ENCODE results near the gene B3GAT1.

DNA sequence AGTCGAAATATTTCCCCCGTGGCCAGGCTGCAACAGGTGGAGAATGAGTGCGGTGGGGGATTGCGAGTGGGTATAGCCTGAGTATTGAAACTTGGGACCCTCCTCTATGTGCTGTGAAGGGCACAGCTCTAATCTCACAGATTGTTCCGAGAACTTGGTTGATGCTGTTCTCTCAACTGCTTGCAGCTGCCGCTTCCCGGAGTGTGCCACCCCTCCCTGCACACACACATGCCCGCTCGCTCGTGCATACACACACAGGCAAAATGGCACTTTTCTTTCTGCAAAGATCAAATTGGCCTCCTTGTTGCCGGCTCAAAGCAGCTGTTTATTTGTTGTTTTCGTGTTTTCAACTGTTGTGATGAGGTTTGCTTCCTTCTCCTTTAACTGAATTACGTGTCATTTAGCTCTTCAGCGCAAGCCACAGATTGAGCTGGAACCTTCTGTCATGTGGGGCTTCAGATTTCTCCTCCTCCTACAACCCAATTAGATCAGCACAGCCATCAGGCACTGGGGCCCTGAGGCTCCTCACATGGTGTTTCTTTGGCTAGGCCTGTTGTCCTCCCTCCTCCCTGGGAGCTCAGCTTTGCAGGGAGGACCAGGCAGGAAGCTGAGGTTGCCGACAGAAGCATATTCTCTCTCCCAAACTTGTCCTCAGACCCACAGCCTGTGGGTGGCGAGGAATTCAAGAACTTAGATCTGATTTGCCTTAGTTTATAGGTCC is 13.9 kb upstream of the B3GAT1 start:
- TF ChIP-seq, protein P1, sequence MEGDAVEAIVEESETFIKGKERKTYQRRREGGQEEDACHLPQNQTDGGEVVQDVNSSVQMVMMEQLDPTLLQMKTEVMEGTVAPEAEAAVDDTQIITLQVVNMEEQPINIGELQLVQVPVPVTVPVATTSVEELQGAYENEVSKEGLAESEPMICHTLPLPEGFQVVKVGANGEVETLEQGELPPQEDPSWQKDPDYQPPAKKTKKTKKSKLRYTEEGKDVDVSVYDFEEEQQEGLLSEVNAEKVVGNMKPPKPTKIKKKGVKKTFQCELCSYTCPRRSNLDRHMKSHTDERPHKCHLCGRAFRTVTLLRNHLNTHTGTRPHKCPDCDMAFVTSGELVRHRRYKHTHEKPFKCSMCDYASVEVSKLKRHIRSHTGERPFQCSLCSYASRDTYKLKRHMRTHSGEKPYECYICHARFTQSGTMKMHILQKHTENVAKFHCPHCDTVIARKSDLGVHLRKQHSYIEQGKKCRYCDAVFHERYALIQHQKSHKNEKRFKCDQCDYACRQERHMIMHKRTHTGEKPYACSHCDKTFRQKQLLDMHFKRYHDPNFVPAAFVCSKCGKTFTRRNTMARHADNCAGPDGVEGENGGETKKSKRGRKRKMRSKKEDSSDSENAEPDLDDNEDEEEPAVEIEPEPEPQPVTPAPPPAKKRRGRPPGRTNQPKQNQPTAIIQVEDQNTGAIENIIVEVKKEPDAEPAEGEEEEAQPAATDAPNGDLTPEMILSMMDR (IDR thresholded peaks at IDR 0.05; ENCODE audit: insufficient read depth, low read length) = no peak
- TF ChIP-seq POLR2AphosphoS5 (IDR thresholded peaks at IDR 0.05; ENCODE audit: low read depth) (no peak), SPI1 (IDR thresholded peaks at IDR 0.05; ENCODE audit: borderline replicate concordance, low read depth) (no peak)
- TF ChIP-seq, protein P2, sequence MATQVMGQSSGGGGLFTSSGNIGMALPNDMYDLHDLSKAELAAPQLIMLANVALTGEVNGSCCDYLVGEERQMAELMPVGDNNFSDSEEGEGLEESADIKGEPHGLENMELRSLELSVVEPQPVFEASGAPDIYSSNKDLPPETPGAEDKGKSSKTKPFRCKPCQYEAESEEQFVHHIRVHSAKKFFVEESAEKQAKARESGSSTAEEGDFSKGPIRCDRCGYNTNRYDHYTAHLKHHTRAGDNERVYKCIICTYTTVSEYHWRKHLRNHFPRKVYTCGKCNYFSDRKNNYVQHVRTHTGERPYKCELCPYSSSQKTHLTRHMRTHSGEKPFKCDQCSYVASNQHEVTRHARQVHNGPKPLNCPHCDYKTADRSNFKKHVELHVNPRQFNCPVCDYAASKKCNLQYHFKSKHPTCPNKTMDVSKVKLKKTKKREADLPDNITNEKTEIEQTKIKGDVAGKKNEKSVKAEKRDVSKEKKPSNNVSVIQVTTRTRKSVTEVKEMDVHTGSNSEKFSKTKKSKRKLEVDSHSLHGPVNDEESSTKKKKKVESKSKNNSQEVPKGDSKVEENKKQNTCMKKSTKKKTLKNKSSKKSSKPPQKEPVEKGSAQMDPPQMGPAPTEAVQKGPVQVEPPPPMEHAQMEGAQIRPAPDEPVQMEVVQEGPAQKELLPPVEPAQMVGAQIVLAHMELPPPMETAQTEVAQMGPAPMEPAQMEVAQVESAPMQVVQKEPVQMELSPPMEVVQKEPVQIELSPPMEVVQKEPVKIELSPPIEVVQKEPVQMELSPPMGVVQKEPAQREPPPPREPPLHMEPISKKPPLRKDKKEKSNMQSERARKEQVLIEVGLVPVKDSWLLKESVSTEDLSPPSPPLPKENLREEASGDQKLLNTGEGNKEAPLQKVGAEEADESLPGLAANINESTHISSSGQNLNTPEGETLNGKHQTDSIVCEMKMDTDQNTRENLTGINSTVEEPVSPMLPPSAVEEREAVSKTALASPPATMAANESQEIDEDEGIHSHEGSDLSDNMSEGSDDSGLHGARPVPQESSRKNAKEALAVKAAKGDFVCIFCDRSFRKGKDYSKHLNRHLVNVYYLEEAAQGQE (IDR thresholded peaks at IDR 0.05; ENCODE audit: insufficient replicate concordance, low read depth) = no peak

All from HL-60 (cell line).